Hematopoietic multipotent progenitor cell treated with erythropoietin and hydrocortisone succinate and interleukin-3 and kit ligand, for 6 days (in vitro differentiated cells): ENCODE measurements around the gene AMY1A.
"Not testable (repeated sequence)": the region's sequence is repeated elsewhere in the genome, so short reads cannot be mapped to it uniquely, and the experiment has no call there.

Experiments
- DNase-seq: peaks from one replicate; pipeline ENCODE4 v3.0.0-alpha.2; 2015

AMY1A gene

GRCh38 chr1:103655460-103655859 lies at the start of gene AMY1A:
TSS of gene AMY1A (plus strand) at chr1:103655760. CDS start at chr1:103656331, 571 bp downstream.
- not testable (repeated sequence) for DNase-seq

DNA sequence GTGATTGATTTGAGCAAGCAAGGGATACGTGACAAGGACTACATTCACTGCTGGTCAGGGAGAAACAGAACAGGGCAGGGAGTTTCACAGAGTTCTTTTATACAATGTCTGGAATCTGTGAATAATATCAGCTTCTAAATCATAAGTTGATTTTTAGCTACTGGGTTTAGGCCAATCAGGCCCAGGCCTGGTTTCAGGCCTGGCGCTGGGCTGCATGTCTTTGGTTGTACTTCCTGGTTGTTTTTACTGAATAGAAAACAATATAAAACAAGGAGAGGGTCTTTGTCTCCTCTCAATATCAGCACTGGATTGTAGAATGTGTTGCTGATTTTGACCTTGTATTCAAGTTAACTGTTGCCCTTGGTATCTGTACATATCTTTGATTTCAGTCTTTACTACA lies 39.2 kb upstream of the AMY1A start:
- no peak for DNase-seq

DNA sequence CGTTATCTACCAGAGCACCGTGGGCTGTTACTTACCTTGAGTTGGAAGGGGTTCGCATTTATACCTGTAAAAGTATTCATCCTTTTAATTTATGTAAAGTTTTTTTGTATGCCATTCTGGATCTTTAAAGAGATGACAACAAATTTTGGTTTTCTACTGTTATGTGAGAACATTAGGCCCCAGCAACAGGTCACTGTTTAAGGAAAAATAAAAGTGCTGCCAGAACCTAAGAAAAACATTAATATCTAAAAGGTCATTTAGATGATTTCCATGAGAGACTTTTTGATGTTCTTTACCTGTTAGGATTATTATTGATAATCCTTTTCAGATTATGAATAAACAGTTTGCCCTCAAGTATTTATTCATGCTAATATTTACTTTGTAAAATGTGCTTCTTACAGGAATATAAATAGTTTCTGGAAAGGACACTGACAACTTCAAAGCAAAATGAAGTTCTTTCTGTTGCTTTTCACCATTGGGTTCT lies 38.5 kb upstream of the AMY1A start, which contains the start of gene AMY2A:
Gene AMY2A (plus strand): TSS at position 434 of the 484 bp plus-strand sequence. CDS start 14 bp downstream, at position 448.
- DNase-seq = not testable (repeated sequence)

GRCh38 chr1:103627436-103627835 lies 28.1 kb upstream of the AMY1A start:
- DNase-seq = not testable (repeated sequence)

GRCh38 chr1:103641194-103641593 lies 14.4 kb upstream of the AMY1A start:
- not testable (repeated sequence) for DNase-seq

DNA sequence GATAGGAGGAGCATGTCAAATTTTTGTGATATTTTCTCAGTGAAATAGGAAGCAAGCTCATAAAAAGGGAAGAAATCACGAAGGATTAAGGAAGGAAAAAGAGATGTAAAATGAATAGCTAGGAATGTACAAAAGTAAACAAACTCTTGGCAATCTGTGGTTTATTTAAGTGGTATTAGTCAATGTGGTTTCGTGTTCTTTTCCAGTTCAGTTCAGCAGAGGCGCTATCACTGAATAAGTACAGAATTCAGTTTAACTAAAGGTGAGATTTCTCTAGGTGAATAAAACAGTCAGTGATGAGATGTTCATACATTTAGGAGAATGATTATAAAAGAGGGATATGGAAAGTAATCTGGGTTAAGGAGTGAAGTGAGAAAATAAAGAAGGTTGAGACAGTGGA lies 11.7 kb upstream of the AMY1A start:
- not testable (repeated sequence) for DNase-seq

- not testable (repeated sequence) for DNase-seq
Observed at GRCh38 chr1:103650305-103650704, 5.3 kb upstream of the AMY1A start.

DNA sequence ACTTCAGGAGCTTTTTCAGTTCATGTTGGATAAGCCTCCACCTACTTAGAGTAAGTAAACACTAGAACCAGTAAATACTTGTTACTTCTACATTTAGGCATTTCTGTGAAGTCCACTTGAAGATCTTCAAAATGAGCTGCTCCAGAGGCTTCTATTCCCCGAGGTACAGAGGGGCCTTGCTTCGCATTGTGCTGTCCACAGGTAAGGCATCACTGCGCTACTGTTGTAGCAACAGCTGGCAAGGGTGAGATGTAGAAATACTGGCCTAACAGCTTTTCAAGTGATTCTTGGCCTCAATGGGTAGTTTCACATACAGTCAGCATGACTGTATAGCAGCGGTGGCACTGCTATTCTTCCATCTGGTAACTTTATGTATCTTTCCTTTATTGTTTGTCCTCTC lies 4.7 kb upstream of the AMY1A start:
- DNase-seq = not testable (repeated sequence)

GRCh38 chr1:103654133-103654532 lies 1.4 kb upstream of the AMY1A start:
- not testable (repeated sequence) for DNase-seq

DNA sequence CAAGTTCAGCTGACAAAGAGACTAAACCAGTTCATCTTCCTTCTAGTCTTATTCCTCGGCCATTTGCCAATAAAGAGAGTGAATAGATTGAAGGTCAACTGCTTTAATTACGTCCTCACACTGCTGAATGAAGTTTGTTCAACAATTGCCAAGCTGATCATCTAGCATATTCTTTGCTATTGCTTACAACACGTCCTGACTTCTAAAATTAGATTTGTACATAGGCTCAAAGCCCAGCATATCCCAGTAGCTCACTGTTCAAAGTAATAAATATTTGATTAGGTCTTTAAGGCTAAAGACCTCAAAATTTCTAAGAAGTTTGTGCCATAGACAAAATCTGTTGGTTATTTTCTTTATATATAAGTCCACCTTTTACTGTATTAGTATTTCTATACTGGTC lies 20.8 kb downstream of the AMY1A start:
- DNase-seq = not testable (repeated sequence)

GRCh38 chr1:103696110-103696509 lies 40.5 kb downstream of the AMY1A start, which contains the start of gene AMY1B:
TSS of gene AMY1B (minus strand) at chr1:103696210. CDS start at chr1:103695639, 571 bp downstream.
- DNase-seq = not testable (repeated sequence)

DNA sequence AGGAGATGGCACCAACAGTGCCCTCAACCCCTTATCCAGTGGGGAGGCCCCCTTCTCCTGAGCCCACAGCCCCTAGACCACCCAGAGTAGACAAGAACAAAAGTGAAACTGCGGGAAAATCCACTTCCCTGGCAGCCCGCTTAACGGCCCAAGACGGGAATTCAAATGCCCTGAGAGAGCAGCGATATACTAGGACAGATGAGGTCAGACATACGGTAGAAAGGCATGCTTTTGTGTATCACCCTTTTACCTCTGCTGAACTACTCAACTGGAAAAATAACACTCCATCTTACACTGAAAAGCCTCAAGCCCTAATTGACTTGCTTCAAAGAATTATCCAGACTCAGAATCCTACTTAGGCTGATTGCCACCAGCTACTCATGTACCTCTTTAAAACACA lies 41.9 kb downstream of the AMY1A start:
- not testable (repeated sequence) for DNase-seq

GRCh38 chr1:103700669-103701068 lies 45.1 kb downstream of the AMY1A start:
- not testable (repeated sequence) for DNase-seq

DNA sequence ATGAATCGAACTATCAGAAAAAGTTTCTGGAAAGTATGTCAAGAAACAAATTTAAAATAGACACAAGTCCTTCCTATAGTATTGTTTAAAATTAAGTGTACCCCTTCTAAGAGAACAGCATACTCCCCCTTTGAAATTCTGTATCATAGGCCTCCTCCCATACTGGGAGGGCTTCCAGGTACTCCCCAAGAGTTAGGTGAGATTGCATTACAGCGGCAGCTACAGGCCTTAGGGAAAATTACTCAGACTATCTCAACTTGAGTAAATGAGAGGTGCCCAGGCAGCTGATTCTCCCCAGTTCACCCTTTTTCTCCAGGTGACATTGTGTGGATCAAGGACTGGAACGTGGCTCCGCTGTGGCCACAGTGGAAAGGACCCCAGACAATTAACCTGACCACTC lies 45.7 kb downstream of the AMY1A start:
- DNase-seq = not testable (repeated sequence)

DNA sequence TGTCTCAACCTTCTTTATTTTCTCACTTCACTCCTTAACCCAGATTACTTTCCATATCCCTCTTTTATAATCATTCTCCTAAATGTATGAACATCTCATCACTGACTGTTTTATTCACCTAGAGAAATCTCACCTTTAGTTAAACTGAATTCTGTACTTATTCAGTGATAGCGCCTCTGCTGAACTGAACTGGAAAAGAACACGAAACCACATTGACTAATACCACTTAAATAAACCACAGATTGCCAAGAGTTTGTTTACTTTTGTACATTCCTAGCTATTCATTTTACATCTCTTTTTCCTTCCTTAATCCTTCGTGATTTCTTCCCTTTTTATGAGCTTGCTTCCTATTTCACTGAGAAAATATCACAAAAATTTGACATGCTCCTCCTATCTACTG lies 52.1 kb downstream of the AMY1A start:
- DNase-seq = not testable (repeated sequence)

DNA sequence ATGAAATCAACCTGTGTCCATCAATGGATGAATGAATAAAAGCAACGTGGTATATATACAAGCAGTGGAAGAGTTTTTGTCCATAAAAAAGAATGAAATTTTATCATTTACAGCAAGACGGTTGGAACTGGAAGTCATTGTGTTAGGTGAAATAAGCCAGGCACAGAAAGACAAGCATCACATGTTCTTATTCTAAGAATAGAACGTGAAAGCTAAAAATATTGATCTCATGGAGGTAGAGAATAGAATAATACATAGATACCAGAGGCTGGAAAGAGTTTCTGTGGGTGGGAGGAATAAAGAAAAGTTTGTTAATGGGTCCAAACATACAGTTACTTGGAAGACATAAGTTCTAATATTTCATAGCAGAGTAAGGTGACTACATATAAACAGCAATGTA lies 54.8 kb downstream of the AMY1A start:
- DNase-seq = not testable (repeated sequence)
